Panc1 (cell line): ENCODE results near the gene ATG10.

Experiments used
- CTCF ChIP-seq: fragments of 450-650 bp; IDR thresholded peaks from 2 replicates; pipeline ENCODE4 v1.5.1; 2017; ENCODE audit warnings: mild to moderate bottlenecking
- POLR2AphosphoS5 ChIP-seq: IDR thresholded peaks from 2 replicates; pipeline ENCODE4 v1.6.1; 2012; ENCODE audit warnings: mild to moderate bottlenecking, low read depth, low read length, moderate library complexity
- SIN3A ChIP-seq: IDR thresholded peaks from 2 replicates; pipeline ENCODE4 v1.6.1; 2012; ENCODE audit warnings: low read depth, mild to moderate bottlenecking, low read length, moderate library complexity, borderline replicate concordance; ENCODE audit not compliant: insufficient read depth
- TCF7L2 ChIP-seq: IDR thresholded peaks from 2 replicates; pipeline ENCODE4 v1.6.1; 2011; ENCODE audit warnings: mild to moderate bottlenecking, low read depth, low read length, inconsistent platforms
- TF ChIP-seq, protein P1 (sequence below), 2 experiments: IDR thresholded peaks; 2 replicates each; pipeline ENCODE4 v1.6.1; 2011 to 2012; ENCODE audit warnings: low read depth in 2 of 2, control low read depth in 1 of 2, low read length in 1 of 2, mild to moderate bottlenecking in 1 of 2, moderate library complexity in 1 of 2; ENCODE audit not compliant: insufficient read depth in 1 of 2

DNA sequence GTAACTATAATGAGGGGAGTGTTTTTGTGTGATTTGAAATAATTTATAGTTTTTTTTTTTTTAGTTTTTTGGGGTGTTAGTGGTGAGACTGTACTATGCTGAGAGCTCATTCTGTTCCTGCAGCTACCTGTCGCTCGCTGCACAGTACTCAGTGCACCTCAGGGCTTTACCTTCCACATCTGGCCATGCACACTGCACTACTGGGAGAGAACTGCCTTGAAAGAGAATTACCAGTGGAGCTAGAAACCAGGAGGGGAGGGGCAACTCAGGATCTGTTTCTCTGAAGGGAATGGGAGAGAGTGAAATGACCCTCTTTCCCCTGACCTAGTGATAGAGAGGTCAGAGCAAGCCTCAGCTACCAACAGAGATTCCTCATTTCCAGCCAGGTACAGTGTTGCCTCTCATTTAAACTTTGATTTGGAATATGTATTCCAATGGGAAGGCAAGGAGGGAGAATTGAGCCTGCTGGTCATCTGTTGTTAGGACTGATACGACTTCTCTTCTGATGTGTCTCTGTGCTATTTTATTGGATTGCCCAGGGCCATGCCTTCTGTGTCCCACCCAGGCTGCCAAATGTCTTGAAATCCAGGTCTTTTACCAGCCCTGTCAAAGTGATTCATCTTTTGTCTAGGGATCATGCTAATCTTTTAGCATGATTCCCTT lies 8.9 kb downstream of the ATG10 start:
- no peak for TF ChIP-seq CTCF
- no peak for TF ChIP-seq SIN3A
- TF ChIP-seq TCF7L2: no peak
- TF ChIP-seq, protein P1, sequence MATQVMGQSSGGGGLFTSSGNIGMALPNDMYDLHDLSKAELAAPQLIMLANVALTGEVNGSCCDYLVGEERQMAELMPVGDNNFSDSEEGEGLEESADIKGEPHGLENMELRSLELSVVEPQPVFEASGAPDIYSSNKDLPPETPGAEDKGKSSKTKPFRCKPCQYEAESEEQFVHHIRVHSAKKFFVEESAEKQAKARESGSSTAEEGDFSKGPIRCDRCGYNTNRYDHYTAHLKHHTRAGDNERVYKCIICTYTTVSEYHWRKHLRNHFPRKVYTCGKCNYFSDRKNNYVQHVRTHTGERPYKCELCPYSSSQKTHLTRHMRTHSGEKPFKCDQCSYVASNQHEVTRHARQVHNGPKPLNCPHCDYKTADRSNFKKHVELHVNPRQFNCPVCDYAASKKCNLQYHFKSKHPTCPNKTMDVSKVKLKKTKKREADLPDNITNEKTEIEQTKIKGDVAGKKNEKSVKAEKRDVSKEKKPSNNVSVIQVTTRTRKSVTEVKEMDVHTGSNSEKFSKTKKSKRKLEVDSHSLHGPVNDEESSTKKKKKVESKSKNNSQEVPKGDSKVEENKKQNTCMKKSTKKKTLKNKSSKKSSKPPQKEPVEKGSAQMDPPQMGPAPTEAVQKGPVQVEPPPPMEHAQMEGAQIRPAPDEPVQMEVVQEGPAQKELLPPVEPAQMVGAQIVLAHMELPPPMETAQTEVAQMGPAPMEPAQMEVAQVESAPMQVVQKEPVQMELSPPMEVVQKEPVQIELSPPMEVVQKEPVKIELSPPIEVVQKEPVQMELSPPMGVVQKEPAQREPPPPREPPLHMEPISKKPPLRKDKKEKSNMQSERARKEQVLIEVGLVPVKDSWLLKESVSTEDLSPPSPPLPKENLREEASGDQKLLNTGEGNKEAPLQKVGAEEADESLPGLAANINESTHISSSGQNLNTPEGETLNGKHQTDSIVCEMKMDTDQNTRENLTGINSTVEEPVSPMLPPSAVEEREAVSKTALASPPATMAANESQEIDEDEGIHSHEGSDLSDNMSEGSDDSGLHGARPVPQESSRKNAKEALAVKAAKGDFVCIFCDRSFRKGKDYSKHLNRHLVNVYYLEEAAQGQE (IDR thresholded peaks at IDR 0.05; ENCODE audit: insufficient read depth in 1 of 2, low read depth in 2 of 2, low read length in 1 of 2): no peak
- TF ChIP-seq POLR2AphosphoS5: no peak
